GM18519 (cell line): ENCODE data around the gene RAB40C.

Source experiments
- ATAC-seq: cut with Tn5 transposase; IDR thresholded peaks from one replicate; pipeline ENCODE4 v1.9.1; 2021; ENCODE audit warnings: mild to moderate bottlenecking, moderate library complexity; ENCODE audit not compliant: unreplicated experiment, low FRiP score

The RAB40C gene

GRCh38 chr16:589658-590187, at the start of gene RAB40C:
Gene RAB40C (plus strand): TSS chr16:590066. CDS start chr16:590292, 226 bp downstream.
- peak; percentile 51 for ATAC-seq

DNA sequence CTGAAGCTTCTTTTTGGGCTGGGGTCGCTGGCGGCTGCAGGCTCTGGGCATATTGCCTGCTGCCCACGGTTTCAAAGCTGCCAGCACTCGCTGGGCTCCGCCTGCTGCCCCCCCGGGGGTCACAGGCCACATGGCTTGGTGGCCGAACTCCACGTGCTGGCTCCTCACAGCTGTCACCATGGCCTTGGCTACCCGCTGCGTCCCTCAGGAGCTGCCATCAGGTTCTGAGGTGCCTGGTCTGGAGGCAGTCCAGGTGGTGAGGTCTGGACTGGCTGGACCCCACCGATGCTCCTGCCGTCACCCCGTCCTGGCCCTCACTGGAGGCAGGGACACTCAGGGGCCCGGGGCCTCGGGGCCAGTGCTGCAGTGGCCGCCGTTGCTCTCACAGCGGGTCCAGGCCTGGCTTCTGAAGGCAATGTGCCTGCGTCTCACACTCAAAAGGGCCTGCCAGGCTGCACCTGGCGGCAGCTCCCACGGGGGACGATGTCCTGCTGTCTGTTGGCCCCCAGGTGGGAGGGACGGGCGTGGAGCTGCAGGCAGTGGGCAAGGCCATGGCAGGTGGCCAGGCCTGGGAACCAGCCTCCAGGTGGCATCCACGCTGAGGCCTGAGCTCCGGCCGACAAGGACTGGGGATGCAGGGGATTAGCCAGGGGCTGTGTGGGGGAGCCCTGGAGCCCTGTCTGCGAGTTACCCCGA, 49.1 kb upstream of the RAB40C start:
- no peak for ATAC-seq

GRCh38 chr16:543301-544164, 46.3 kb upstream of the RAB40C start:
- no peak for ATAC-seq

- ATAC-seq: no peak
Observed at GRCh38 chr16:544517-544916, 45.3 kb upstream of the RAB40C start.

GRCh38 chr16:546909-547770, 42.7 kb upstream of the RAB40C start:
- ATAC-seq: no peak

DNA sequence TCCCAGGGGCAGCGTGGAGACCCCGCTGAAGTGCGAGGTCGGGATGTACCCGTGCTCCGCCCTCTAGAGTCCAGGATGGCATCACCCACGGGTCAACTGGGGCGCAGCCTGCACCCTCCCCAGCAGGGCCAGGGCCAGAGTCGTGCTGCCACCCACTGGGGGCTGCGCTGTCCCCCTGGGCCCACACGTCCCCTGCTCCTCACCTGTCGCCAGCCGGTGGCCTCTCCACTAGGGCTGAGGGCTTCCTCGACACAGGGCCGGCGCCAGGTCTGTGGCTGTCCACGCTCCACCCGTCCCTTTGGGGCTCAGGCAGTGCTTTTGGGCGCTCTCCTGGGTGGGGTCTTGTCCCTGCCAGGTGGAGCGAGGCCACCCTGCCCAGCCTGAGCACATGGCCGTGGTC, 41.3 kb upstream of the RAB40C start:
- ATAC-seq: no peak

DNA sequence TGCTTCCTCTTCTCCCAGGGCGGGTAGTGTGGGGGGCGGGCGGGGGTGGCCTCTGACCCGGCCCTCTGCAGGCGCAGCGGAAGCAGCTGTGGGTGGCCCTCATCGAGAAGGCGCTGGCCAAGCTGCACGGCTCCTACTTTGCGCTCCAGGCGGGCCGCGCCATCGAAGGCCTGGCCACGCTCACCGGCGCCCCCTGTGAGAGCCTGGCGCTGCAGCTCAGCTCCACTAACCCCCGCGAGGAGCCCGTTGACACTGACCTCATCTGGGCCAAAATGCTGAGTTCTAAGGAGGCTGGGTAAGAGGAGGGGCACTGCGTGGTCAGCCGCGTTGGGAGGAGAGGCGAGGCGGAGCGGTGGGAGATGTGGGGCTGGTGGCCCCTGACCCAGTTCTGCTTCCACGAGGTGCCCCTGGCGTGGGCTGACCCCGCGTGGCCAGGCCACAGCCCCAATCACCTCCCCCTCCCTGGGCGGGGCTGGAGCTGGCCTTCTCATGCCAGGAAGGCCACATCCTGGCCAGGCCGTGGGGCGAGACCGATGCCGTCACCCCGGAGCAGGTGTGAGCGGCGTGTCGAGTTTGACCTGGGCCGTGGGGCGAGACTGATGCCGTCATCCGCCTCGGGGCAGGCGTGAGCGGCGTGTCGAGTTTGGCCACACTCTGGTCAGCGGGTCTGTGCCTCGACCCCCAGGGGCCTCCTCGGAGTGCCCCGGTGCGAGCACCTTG, 40.2 kb upstream of the RAB40C start:
- no peak for ATAC-seq

GRCh38 chr16:551210-551609, 38.7 kb upstream of the RAB40C start:
- ATAC-seq: no peak

DNA sequence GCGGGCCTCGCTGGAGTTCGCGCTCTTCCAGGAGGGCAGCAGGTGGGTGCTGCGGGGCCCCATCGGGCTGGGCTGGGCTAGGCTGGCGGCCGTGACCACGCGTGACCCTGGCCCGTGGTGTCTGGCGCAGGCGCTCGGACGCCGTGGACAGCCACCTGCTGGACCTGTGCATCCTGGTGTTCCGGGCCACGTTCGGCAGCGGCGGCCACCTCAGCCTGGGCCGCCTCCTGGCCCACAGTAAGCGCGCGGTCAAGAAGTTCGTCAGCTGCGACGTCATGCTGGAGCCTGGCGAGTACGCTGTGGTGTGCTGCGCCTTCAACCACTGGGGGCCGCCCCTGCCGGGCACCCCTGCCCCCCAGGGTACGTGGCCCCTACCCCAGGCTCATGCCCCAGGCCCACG, 37.7 kb upstream of the RAB40C start:
- ATAC-seq: no peak

GRCh38 chr16:553601-554296, 36.1 kb upstream of the RAB40C start:
- no peak for ATAC-seq

GRCh38 chr16:554297-554621, 35.6 kb upstream of the RAB40C start:
- ATAC-seq: no peak

DNA sequence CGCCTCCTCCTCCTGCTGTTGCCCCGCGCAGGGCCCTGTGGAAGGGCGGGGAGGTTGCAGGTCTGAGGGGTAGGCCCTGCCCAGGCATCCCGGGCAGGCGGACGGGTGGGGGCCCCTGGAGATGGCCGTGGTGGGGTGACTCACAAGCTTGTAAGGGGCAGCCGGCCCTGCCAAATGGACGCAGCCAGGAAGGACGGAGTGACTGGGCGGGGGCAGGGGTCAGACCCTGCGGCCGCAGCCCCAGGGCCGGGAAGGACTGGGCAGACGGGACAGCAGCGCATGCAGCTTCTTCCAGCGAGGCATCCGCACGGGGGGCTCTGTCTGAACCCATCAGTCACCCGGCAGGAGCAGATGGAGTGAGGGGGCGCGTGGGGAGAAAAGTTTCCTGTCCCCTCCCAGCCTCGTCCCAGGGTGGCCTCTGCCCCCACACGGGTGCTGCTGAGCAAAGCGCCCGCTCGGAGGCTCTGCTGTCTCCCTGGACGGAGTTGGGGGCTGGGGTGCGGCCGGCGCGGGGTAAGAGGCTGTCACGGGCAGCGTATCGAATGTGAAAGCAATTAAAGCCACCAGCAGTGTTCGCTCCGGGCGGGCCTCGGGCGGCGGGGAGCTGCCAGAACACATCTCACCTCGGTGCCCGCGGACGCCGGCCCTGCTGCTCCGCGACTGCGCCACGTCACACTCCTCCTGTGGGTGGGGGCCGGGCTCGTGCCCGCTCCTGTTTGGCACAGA, 35.1 kb upstream of the RAB40C start:
- ATAC-seq: no peak

DNA sequence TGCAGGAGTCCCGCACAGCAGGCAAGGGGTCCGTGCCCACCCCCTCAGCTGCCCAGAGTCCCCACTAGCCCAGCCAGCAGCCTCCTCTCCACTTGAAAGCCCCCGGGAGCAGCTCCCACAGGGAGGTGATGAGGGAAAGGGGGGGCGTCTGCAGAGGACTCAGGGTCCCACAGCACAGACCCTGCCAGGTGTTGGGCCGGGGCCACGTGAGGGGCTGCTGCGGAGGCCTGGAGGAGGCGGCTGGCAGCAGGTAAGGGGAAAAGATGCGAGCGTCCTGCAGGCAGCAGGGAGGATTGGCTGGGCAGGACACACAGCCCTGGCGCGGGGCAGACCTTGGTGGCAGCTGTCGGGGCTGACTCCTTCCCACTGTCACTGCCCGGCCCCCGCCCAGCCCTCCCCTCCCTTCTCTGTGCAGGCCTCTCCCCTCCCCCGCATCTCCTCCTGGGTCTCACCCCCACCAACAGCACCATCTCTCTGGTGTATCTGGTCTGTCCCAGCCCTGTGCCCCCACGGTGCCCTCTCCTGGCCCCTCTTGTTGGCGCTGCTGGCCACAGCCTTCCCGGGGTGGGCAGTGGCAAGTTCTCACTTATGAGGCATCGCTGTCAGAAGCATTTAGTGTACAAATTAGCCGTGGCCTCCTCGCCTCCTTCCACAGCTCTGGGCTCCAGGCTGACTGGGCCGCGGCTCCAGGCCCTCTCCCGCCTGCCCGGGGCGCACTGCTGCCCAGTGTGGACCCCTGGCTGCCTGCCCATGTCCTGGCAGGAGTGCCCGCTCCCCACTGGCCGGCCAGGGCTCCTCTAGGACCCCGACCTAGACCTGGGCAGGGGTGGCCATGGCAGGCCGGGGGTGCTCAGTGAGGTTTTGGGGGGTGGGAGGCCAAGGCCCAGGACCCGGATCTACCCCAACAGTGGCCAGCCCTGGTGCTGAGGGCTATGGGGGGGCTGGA, 34.1 kb upstream of the RAB40C start:
- ATAC-seq: no peak

DNA sequence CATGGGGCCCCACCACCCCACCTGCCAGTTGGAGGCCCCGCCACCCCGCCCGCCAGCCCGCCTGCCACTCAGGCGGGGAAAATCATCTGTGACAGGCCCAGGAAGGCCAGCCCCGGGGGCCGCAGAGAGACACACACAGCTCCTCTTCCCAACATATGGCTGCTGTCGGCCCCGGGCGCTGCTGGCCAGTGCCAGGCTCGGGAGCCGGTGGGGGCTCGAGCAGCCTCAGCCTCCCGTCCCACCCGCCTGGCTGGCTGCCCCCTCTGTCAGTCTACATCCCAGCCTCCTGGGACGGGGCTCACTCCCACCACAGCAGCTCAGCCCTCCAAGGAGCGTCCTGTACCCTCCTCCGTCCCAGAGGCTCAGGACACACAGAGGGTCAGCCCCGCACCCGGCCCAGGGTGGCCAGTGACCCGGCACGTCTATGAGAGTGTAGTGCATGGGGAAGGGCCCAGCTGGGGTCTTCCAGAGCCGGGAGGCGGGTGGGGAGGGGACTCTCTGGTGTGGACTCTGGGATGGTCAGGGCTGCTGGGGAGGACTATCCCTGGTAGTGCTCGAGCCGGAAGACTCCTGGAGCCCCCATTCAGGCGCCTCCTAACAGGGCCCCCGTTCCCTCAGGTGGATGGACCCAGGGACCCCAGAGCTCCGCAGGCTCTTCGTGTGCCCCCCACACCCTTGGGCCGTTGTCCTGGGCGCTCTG, 33.2 kb upstream of the RAB40C start:
- ATAC-seq: no peak

DNA sequence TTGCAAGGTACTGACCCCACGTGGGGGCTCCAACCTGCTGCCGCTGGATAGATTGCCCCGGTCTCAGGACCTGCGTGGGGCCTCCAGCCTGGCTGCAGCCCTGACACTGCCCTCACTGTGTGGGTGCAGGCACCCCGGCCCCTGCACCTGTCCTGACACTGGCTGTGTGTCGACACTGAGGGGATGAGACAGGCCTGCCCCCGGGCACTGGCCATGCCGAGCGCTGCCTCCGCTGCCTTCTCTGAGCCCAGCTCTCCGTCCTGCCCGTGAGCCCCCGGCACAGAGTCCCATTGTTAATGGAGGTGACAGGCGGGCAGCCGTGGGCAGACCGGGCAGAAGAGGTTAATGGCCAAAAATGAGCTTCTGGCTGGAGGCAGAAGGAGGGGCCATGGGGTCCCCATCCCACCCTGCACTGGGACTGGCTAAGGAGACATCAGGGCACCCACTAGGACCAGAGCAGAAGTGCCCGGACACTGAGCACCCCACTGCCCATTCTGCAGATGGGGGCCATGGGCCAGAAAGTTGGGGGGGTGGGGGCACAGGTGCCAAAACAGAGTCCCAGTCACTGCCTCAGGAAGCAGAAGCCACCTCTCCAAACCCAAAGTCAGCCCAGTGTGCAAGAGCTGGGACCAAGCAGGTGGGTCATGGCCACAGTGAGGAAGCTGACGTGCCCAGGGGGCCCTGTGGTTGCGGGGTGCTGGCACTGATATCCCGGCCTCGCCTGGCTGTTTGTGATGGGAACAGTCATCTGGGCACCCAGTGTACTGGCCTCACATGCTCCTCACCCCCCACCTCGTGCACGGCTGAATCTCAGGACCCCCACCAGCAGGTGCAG, 32.2 kb upstream of the RAB40C start:
- no peak for ATAC-seq

DNA sequence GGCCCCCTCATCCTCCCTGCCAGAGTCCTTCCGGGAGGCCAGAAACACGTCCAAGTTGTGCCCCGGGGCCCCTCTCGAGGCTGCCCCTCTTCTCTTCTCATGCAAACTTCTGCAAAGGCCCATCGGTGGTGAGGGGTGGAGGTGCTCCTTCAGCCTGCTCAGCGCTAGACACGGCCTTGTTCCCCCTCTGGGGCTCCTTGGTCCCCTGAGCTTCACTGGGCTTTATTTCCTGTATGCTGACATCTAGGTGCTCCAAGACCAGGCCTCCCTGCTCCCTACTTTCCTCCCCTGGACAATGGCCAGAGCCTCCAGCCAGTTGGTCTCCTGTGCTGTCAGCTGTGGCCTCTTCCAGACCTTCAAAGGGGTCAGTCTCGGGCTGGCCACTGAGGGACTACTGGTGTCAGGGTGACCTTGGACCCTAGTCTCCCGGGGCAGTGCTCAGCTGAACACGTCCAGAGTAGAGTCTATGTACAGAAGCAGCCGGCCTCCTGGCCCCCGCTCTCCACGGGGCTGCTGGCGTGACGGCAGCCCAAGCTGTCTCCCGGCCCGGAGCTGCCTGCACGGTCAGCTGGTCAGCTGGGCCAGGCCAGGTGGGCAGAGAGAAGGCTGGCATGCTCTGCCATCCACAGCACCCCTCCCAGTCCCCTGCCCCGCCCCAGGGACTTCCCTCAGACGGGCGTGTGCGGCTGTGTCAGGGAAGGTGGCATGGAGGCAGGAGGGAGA, 31.4 kb upstream of the RAB40C start:
- ATAC-seq: no peak
